ENCODE results near the gene SUMO4.

Gene SUMO4

GRCh38 chr6:149392093-149392492 is 8.0 kb upstream of the SUMO4 start (continued):
- TF ChIP-seq ZFP3 (CRISPR knock-in tag; IDR thresholded peaks at IDR 0.05) = no peak
- no peak for TF ChIP-seq TSHZ2 (CRISPR knock-in tag; IDR thresholded peaks at IDR 0.05)
- no peak for TF ChIP-seq GLIS3 (CRISPR knock-in tag; IDR thresholded peaks at IDR 0.05)

- no peak for ATAC-seq
- no peak for TF ChIP-seq ESRRG (CRISPR knock-in tag; IDR thresholded peaks at IDR 0.05)
These were observed 7.5 kb upstream of the SUMO4 start for GRCh38 chr6:149392535-149392934.

- ATAC-seq = no peak
- TF ChIP-seq PPARA (CRISPR knock-in tag; IDR thresholded peaks at IDR 0.05; ENCODE audit: borderline replicate concordance) = no peak
- no peak for TF ChIP-seq ISL1 (CRISPR knock-in tag; IDR thresholded peaks at IDR 0.05)
- TF ChIP-seq CSDC2 (CRISPR knock-in tag; IDR thresholded peaks at IDR 0.05) = no peak
- no peak for TF ChIP-seq TOX (CRISPR knock-in tag; IDR thresholded peaks at IDR 0.05; ENCODE audit: borderline replicate concordance)
- no peak for TF ChIP-seq POU6F1 (CRISPR knock-in tag; IDR thresholded peaks at IDR 0.05; ENCODE audit: borderline replicate concordance, low read depth)
- no peak for TF ChIP-seq TCF4 (CRISPR knock-in tag; IDR thresholded peaks at IDR 0.05; ENCODE audit: borderline replicate concordance)
- no peak for TF ChIP-seq ARNTL (CRISPR knock-in tag; IDR thresholded peaks at IDR 0.05; ENCODE audit: borderline replicate concordance, low read depth)
- TF ChIP-seq ZNF565 (CRISPR knock-in tag; conservative IDR thresholded peaks at IDR 0.05; ENCODE audit: low read depth) = no peak
- TF ChIP-seq GLIS3 (CRISPR knock-in tag; IDR thresholded peaks at IDR 0.05) = no peak
- no peak for TF ChIP-seq ESRRG (CRISPR knock-in tag; IDR thresholded peaks at IDR 0.05)
- TF ChIP-seq ZFP30 (CRISPR knock-in tag; IDR thresholded peaks at IDR 0.05) = no peak
- TF ChIP-seq OSR1 (CRISPR knock-in tag; IDR thresholded peaks at IDR 0.05) = no peak
- TF ChIP-seq CSRNP3 (CRISPR knock-in tag; IDR thresholded peaks at IDR 0.05) = no peak
- TF ChIP-seq RARB (CRISPR knock-in tag; IDR thresholded peaks at IDR 0.05) = no peak
- TF ChIP-seq ZNF8 (CRISPR knock-in tag; IDR thresholded peaks at IDR 0.05) = no peak
- no peak for TF ChIP-seq ZC3H10 (CRISPR knock-in tag; IDR thresholded peaks at IDR 0.05)
- no peak for TF ChIP-seq PATZ1 (CRISPR knock-in tag; IDR thresholded peaks at IDR 0.05; ENCODE audit: borderline replicate concordance)
- no peak for TF ChIP-seq SNAI2 (CRISPR knock-in tag; IDR thresholded peaks at IDR 0.05)
- no peak for TF ChIP-seq TSHZ2 (CRISPR knock-in tag; IDR thresholded peaks at IDR 0.05)
- no peak for TF ChIP-seq ZFP3 (CRISPR knock-in tag; IDR thresholded peaks at IDR 0.05)
These were observed 6.9 kb upstream of the SUMO4 start for GRCh38 chr6:149393002-149393679.

All from SK-N-SH treated with all-trans-retinoic acid at 6 μM for 48 hours (cell line).